ENCODE results near the gene MIP.
"Not testable (repeated sequence)": the region's sequence is repeated elsewhere in the genome, so short reads cannot be mapped to it uniquely, and the experiment has no call there.

Gene MIP

DNA sequence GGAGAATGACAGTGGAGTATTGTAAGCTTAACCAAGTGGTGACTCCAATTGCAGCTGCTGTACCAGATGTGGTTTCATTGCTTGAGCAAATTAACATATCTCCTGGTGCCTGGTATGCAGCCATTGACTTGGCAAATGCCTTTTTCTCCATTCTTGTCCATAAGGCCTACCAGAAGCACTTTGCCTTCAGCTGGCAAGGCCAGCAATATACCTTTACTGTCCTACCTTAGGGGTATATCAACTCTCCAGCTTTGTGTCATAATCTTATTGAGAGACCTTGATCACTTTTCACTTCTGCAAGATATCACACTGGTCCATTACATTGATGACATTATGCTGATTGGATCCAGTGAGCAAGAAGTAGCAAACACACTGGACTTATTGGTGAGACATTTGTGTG lies 52.8 kb downstream of the MIP start:
- DNase-seq, result not testable (repeated sequence)

DNA sequence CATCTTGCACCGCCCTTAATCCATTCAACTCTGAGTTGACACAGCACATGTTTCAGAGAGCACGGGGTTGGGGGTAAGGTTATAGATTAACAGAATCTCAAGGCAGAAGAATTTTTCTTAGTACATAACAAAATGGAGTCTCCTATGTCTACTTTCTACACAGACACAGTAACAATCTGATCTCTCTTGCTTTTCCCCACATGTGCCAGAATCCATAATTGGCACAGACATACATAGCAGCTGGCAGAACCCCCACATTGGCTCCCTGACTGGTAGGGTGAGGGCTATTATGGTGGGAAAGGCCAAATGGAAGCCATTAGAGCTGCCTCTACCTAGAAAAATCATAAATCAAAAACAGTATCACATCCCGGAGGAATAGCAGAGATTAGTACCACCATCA lies 53.3 kb downstream of the MIP start:
- not testable (repeated sequence) for DNase-seq

Data from COR-L47 (cell line).